GM19438 (cell line): Measurements from ENCODE around the gene FZD4.
"Not testable (repeated sequence)": the region's sequence is repeated elsewhere in the genome, so short reads cannot be mapped to it uniquely, and the experiment has no call there.

Experiments
- ATAC-seq: cut with Tn5 transposase; IDR thresholded peaks from one replicate; pipeline ENCODE4 v1.9.1; 2021; ENCODE audit warnings: low read depth; ENCODE audit not compliant: unreplicated experiment

FZD4 gene

DNA sequence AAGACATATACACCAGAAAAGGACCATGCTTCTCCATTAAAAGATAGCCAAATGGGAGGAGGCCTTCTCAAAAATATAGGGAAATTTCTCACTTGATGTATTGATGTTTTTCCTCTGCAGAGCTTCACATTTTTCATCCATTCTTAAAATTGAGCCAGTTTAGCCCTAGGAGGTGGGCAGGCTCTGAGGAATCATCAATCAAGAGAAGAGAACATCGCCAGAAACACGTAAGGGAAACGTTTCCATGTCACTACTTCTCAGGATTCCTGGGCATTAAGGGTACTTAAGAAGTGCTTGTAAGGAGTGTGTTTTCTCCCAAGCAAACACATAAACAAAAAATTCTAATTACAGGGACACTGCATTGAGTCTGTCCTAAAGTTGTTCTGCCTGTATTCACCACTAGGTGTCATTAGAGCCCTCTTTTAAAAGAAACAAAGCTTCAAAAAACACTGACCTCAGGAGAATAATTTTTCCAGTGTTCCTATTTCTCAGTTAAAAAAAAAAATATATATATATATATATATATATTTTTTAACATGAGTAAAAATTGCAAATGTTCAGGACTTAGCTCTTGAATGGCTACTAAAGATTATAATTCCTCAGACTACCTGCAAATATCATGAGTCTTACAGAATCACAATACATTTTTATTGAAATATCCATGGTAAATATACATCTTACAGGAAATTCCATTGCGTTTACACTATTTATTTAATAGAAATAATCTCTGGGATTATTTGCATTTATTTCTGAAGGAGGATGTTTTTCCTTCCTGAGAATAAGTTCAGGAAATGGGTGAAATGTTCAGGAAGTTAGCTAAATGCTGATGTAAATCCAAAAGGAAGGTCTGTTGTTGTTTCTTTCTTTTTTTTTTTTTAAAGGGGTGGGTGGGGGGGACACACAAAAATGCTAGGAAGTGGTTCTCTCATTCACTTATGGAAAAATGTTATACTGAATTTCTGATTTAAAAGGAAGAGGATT is 16.0 kb downstream of the FZD4 start:
- ATAC-seq, result no peak

DNA sequence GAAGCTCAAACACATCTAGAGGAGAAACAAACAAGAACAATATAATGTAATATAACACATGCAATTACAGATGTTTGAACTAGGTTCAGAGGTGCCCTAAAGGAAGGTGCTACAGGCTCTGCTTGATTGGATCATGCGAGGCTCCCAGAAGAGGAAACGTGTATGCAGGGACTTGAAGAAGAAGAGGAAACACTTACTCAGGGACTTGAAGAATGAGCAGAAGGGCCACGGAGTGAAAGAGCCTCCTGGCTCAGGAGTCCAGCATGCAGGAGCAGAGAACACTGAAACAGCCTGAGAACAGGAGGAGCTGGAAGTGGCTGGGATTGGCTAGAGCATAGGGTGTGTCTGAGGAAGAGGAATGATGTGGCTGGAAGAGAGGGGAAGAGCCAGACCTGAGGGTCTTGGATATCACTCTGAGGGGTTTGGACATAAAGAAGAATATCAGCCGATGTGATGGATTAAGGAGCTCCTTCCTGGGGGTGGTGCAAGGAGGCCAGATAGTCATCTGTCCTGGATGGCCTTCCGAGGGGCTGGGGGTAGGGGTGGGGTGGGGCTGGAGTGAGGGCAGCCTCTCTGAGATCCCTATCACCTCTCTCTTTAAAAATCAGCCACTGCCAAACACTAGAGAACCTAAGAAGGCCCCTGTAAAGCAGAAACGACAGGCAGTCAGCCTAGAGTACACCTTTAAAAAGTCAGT is 16.8 kb downstream of the FZD4 start:
- ATAC-seq, result no peak

DNA sequence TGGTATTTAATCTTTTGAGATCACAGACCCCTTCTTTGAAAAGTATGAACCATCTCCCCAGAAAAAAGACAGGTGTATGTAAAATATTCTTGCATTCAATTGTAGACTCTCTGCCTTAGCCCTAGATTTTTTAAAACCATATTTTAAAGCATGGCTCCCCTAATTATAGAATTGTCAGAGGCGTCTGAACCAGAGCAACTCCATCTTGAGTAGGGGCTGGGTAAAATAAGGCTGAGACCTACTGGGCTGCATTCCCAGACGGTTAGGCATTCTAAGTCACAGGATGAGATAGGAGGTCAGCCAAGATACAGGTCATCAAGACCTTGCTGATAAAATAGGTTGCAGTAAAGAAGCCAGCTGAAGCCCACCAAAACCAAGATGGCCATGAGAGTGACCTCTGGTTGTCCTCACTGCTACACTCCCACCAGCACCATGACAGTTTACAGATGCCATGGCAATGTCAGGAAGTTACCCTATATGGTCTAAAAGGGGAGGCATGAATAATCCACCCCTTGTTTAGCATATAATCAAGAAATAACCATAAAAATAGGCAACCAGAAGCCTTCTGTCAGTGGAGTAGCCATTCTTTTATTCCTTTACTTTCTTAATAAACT is 17.9 kb downstream of the FZD4 start:
- not testable (repeated sequence) for ATAC-seq

DNA sequence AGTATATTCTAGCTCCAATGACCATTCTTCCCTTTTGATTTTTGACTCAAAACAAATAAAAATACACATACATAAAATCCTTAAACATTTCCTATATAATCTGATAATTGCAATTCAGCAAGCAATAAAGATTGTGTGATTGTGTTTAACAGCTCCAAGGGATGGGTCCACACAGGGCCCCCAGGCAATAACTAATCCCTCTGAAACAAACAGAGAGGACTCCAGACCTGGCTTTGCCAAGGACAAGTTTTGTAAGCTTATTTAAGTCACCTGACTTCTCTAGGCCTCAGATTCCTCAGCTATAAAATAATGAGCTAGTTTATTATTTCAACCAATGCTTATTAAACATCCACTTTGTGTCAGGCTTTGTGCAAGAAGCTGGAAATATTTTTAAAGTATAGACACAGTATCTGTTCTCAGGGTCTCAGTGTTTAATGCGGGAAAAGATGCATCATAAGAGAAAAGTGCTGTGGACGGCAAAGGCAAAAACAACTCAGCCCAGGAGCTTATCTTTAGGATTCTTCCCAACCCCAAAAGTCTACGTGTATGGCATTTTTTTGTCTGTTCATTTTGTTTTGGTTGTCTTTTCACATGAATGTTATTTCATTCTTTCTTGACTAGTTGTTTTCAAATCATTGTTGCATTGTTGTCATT is 20.1 kb downstream of the FZD4 start:
- no peak for ATAC-seq

DNA sequence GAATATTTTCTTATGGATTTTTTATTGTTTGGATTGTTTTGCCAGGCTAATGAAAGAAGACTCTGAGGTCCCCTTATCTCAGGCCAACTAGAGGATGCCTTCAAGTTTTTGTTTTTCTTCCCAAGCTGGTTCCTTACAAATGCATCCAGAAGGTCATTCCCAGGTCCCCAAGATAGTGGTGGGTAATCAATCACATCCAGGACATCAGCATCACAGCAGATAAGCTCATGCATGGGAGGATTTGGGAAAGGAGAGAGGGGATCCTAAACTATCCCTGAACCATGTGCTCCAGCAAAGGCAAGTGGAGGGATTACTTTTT is 20.7 kb downstream of the FZD4 start:
- no peak for ATAC-seq

DNA sequence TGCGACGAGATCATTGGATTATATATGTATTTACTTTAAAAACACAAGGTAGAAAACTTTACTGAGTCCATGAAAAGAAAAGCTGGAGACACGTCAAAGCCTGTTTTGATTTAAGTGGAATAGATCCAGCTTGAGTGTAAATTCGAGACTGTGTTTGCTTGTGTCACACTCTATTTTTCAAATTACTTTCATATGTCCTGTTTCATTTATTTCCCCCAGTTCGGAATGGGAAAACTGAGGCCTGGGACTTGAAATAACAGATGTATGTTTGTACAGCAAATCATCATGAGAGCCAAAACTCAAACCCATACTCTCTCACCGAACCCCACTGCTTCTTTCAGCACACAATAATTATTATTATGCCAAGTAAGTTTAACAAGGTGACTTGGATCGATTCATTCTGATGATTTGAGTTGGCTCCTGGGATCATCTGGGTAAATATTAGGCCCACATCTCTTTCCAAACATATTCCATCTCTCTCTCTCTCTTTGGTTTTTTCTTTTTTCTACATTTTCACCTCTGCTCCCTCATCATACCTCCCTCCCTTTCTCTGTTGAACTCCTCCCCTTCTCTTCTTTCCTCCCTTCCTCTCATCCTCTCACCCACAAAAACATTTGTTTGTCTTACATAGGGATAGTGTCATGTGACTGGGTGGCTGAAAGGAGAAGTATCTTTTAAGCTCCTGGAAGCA is 21.2 kb downstream of the FZD4 start:
- no peak for ATAC-seq

DNA sequence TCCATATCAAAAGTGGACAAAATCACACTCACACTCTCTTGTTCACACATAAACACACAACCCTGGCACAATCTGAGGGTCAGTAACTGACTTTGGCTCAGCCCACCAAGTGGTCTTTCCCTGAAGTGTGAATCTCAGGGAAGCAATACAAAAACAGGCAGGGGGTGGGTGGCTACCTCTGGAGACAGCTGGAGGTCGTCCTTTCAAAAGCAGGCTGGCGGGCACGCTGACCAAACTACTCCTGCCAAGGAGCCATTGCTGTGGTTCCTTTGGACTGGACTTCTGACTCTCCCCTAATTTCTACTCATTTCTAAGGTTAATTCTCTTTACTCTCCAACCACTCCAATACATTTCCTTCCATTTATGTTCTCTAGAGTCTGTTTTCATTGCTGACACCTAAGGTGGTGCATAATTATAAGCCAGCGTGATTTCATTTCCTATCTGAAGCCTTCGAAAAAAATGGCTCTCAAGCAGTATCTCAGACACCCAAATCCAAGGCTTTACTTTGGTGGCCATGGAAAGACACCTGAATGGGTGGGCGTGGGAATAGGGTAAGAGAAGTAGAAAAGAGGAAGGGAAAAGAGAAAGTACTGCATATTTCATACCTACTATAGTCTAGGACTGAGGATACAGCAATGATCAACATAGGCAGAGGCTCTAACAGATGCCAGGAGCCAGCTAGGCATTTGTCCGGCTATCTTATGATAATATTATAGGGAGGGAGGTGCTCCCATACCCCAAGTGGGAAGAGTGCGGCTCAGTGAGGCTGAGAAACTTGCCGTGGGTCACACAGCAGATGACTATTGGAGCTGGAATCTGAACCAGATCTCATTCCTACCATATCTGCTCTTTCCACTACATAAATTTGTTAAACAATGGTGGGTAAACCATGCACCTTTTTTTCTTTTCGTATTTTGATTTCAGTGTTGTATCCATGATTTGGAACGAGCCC is 22.0 kb downstream of the FZD4 start:
- no peak for ATAC-seq

DNA sequence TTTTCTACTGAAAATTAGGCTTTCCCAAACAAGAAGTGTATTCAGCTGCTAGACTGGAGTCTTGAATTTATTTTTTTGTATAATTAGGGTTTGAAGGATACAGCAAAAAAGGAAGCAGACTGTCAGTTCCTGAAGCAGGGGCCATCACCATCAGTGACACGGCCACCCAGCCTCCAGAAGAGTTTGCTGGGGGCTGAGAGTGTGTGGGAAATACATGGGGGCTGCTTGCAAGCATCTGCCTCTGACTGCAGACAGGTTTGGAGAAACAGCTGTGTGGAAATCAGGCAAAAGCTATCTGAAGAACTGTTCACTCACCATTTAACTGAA is 23.0 kb downstream of the FZD4 start:
- no peak for ATAC-seq

DNA sequence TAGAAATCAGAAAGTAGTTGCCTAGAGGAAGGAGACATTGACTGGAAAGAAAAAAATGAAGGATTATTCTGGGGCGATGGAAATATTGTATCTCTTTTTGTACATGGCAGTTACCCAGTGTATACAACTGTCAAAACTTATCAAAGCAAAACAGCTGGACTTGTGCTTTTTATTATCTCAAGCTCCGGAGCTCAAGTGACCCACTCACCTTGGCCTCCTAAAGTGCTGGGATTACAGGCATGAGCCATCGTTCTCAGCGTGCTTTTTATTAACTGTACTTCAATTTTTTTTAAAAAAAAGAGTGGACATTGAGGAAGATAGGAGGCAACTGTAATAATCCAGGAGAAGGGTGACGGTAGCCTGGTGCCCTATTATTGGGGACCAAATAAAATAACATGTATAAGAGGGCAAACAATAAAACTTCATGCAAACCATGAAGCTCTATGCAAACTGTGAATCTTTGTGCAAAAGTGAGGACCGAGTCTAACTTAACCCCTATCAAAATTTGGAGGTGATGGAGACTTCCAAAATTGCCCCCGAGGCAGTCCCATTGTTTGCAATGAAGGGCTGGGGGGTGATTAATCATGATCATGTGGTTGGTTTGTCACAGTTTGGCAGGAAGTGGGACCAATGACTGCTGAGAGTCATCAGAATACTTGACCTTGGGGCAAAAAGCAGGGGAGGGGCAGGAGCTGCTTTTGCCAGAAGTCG is 23.5 kb downstream of the FZD4 start:
- no peak for ATAC-seq

DNA sequence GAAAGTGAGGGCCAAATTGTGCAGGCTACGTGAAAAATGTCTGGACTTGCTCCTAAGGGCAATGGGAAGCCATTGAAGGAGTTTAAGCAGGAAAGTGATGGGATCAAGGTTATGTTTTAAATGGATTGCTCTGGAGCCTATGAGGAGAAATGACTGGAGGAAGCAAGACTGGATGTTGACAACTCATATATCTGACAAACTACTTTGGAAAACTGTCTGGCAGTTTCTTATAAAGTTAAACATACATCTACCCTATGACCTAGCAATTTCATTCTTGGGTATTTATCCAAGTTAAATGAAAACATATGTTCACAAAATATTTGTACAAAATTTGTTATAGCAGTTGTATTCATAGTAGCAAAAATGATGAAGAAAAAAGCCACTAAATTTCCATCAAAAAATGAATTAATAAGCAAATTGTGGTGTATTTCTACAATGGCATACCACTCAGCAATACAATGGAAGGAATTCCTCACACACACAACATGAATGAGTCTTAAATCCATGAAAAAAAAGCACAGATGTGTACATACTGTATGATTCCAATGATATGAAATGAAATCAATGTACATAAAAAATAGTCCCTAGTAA is 24.1 kb downstream of the FZD4 start:
- no peak for ATAC-seq

DNA sequence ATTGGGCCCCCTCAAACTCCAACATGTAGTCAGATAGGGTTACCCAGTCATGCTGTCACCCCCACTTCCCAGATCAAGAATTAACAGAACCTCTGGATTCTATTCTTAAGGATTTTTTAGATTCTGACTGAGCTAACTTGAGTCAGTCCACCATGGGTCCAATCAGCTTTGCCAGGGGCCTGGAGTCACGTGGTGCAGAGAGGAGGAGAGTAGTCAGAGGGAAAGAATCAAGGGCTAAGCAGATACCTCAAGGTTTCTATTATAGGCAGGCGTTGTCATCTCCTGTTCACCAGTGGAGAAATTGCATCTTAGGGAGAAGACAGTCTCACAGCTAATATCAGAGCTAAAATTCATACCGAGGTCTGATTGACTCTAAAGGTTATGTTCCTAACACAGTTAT is 28.2 kb downstream of the FZD4 start:
- no peak for ATAC-seq

DNA sequence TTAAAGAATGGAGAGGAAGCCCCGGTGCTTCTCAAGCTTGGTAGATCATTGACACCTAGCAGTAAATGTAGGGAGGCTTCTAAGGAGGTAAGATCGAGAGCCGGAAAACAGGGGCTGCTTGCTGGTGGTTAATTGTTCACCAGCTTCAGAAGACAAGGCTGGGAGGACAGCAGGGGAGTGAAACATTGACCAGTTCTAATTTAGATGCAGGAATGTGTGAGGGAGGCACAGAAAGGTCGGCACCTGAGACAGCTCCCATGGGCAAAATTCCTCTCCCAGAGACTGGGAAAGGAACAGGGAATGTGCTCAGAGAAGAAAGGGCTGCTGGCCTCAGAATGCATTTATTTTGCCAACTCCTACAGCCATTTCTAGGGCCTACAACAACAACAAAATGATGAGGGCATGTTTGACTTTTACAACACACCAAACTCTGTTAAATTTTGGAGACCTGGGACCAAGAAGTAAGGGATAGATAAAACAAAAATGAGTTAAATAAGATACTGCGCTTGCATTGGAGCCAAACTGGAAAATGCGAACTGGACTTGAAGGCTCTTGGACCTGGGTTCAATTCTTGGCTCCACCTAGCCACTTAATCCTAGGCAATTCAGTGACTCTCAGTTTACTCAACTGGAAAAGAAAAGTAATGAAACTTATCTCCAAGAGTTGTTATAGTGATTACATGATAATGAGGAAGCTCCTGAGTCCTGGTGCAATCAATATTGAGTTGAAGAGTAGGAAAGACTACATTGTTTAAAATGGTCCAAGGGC is 31.0 kb downstream of the FZD4 start:
- ATAC-seq, result no peak

DNA sequence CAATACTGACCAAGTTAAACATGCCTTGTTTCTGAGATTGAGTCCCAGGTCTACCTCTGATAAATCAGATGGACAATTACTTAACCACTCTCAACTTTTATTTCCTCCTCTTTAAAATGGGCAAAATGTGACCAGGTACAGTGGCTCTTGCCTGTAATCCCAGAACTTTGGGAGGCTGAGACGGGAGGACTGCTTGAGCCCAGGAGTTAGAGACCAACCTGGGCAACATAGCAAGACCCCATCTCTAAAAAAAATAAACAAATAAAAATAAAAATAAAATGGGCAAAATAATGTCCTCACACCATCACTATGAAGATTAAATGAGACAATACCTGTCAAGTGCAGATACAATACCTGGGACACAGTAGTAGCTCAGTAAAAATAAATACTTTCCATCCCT is 33.0 kb downstream of the FZD4 start:
- no peak for ATAC-seq

DNA sequence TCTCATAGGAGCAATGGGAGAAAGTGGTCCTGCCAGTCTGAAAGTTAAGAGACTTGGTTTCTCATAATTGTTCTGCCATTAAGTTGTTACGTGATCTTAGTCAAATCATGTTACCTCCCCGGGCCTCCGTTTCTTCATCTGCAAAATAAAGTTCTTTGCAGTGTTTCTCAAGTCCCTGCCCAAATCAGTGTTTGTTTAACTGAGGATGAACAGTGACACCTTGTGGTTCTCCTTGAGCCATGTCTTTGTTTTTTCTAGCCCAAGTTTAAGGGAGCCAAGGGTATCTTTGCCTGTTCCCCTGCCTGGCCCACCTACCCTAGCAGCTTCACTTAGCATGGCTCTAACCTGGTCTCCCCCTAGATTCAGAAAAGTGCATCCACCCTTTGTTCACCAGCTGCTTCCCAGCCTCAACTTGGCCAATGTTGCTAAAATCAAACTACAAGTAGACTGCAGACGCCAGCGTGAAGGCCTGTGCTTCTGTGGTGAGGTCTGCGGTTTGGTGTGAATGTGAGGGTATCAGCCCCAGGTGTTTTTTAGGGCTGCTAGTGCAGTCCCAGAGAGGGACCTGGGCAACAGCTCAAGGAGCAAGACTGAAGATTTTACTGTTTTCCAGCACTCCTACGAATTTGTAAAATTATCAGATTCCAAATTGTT is 35.5 kb downstream of the FZD4 start:
- no peak for ATAC-seq

DNA sequence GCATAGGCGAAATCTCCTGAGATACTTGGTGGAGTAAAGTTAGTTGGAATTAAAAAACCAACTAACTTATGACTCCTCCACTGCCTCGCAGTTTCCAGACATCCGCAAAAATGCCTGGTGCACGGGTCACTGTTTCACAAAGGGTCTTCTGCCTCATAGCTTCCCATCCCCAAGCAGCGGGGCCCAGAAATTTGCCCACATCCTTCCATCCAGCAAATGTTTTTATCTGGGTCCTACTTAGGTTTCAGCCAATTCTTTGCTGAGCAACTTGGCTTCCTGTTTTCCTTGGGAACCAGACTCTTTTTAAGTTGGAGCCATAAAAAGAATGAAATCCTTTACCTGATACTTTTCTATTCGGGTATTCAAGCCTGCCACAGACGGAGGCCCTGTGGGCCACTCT is 36.2 kb downstream of the FZD4 start:
- no peak for ATAC-seq

DNA sequence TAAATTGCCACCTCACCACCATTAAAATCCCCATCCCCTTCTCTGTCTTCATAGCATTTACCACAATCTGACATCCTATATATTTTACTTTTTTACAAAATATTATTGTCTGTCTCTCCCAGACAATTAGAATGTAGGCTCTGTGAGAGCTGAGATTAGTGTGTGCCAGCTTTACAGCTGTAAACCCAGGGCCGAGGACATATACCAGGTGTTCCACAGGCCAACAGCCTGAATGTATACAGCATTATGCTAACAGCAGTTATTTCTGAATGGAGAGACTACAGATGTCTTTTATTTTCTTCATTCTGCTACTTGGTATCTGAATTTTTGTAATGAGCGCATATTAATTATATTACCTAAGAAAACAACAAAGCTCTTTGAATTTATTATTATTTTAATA is 36.7 kb downstream of the FZD4 start:
- ATAC-seq, result no peak

DNA sequence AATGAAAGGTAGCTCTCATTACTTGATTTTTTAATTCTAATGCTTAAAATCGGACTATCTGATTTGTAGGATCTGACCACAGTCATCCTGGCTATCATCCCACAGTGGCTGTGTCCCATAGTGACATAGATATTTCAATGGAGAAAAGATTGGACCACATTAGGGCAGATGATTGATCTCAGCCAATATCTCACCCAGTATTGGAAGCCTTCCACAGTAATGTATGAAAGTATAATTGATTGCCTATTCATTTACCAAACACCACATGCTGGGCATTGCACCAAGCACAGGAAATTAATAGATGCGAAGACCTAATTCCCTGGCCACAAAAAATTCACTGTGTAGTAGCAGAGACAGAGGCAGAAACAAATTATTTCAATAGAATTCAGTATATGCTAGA is 37.6 kb downstream of the FZD4 start:
- no peak for ATAC-seq
